ENCODE data around the gene SUN3.

DNA sequence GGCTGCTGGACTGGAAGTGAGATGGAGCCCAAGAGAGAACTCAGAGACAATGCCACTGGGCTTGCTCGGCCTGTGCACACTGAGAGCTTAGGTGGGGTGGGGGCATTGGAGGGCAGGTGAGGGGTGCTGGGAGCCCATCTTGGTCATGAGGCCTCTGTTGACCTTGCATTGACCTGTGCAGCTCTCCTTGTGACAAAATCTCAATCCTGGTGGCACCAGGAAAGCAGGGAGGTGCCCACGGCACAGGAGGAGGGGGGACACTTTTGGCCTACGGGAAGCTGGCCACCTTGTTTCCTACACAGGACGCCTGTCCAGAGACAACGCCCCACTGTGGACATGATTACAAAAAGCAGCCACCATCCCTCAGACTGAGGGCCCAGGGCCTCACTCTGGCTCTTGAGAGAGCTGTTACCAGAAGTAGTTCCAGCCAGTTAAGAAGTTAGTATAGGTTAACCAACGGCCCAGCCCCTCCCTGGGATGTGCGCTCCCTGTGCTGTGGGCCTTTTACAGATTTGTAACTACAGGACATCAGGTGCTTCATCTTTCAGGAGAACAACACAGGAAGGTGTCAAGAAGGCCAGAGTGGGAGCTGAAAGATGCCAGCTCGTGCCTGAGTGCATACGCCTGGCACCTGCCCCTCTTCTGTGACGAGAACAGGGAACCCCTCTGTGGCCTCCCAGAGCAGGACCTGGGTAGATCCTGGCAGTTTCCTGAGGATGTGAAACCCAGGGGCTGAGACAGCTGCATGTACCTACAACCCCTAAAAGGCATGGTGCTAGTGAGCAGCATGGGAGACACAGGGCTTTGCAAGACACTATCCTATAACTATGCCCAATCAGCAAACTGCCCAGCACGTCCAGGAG lies 91.0 kb downstream of the SUN3 start:
- no peak for TF ChIP-seq CTCF (IDR thresholded peaks at IDR 0.05)
- no peak for TF ChIP-seq POLR2A (IDR thresholded peaks at IDR 0.05)

Data from lower leg skin (tissue), 3 donors.